H1 (cell line): ENCODE data around the gene IL32. TPM values are rescaled to one million over a fixed set of nuclear protein-coding genes. Genes with fewer than 3 reads are reported as not detected.
A peak's percentile ranks its signal among the peaks of the same experiment; 100 is the strongest.

Experiments
- CTCF ChIA-PET: fragments of 300-600 bp; sonication (Branson Sonifier 250); formaldehyde crosslinking; loops from one replicate; lab custom pipeline; 2021; ENCODE audit not compliant: partially characterized antibody; lab: Charles Lee
- POLR2A ChIA-PET: fragments of 300-600 bp; sonication (Branson Sonifier 250); formaldehyde crosslinking; loops from one replicate; lab custom pipeline; 2021; ENCODE audit warnings: inconsistent platforms; ENCODE audit not compliant: partially characterized antibody; lab: Charles Lee
- DNase-seq, 2 experiments: peaks; one replicate each; pipeline versions ENCODE4 v3.0.0 to v3.0.0-alpha.2; 2010 to 2022; ENCODE audit warnings: low spot score in 2 of 2, low read depth in 1 of 2, mixed read lengths in 1 of 2
- FAIRE-seq: peaks from 2 replicates; lab custom pipeline; 2011; peaks lifted over from hg19 to GRCh38; lab: Jason Lieb, UNC
- H2AFZ ChIP-seq: 2 replicates; pipeline ENCODE4 v1.8.1; 2012; ENCODE audit warnings: low read length, inconsistent platforms
- H2AK5ac ChIP-seq: 2 replicates; pipeline ENCODE4 v1.6.1; 2013; ENCODE audit warnings: low read depth, low read length
- H2BK120ac ChIP-seq: replicated peaks from 2 replicates; pipeline ENCODE3; 2013; ENCODE audit warnings: low read depth, low read length, inconsistent platforms
- H2BK12ac ChIP-seq: 2 replicates; pipeline ENCODE4 v1.6.1; 2013; ENCODE audit warnings: low read depth, low read length
- H2BK15ac ChIP-seq: 2 replicates; pipeline ENCODE4 v1.6.1; 2013; ENCODE audit warnings: low read length
- H2BK20ac ChIP-seq: 2 replicates; pipeline ENCODE4 v1.6.1; 2013; ENCODE audit warnings: low read length
- H2BK5ac ChIP-seq: 2 replicates; pipeline ENCODE4 v1.6.1; 2013; ENCODE audit warnings: low read depth, low read length
- H3K14ac ChIP-seq: 2 replicates; pipeline ENCODE4 v1.6.1; 2013; ENCODE audit warnings: inconsistent platforms; ENCODE audit not compliant: insufficient read length
- H3K18ac ChIP-seq: 2 replicates; pipeline ENCODE4 v1.6.1; 2013; ENCODE audit warnings: low read length; ENCODE audit errors: extremely low read depth
- H3K23ac ChIP-seq: 2 replicates; pipeline ENCODE4 v1.6.1; 2013; ENCODE audit warnings: inconsistent platforms; ENCODE audit not compliant: insufficient read length
- H3K23me2 ChIP-seq: 2 replicates; pipeline ENCODE4 v1.6.1; 2013; ENCODE audit warnings: low read depth, low read length
- H3K27ac ChIP-seq: 2 replicates; pipeline ENCODE4 v1.6.1; 2011; ENCODE audit warnings: low read depth, low read length, inconsistent platforms
- H3K27me3 ChIP-seq, 4 experiments: replicated peaks in 1 of 4; 1 replicate in 1 of 4; 2 replicates in 3 of 4; pipeline versions ENCODE4 v1.6.1 to v1.8.1; 2011 to 2013; ENCODE audit warnings: low read length in 3 of 4, mild to moderate bottlenecking in 3 of 4, inconsistent platforms in 2 of 4, mixed read lengths in 2 of 4, moderate library complexity in 1 of 4; ENCODE audit not compliant: control insufficient read depth in 3 of 4, insufficient read depth in 3 of 4; ENCODE audit errors: extremely low read depth in 1 of 4
- H3K36me3 ChIP-seq, 4 experiments: 2 replicates each; pipeline versions ENCODE4 v1.6.1 to v1.8.1; 2011 to 2013; ENCODE audit warnings: mild to moderate bottlenecking in 4 of 4, low read length in 3 of 4, moderate library complexity in 2 of 4, control low read depth in 1 of 4, inconsistent platforms in 1 of 4; ENCODE audit not compliant: insufficient read depth in 4 of 4, control insufficient read depth in 2 of 4
- H3K4ac ChIP-seq: replicated peaks from 2 replicates; pipeline ENCODE3; 2013; ENCODE audit warnings: low read length, low read depth, mixed read lengths, inconsistent platforms; ENCODE audit not compliant: insufficient read length
- H3K4me1 ChIP-seq, 4 experiments: replicated peaks in 1 of 4; 1 replicate in 1 of 4; 2 replicates in 3 of 4; pipeline versions ENCODE4 v1.6.1 to v1.8.1; 2011 to 2013; ENCODE audit warnings: low read length in 3 of 4, inconsistent platforms in 2 of 4, mixed read lengths in 1 of 4; ENCODE audit not compliant: insufficient read depth in 4 of 4, control insufficient read depth in 3 of 4
- H3K4me2 ChIP-seq, 2 experiments: 2 replicates each; pipeline versions ENCODE4 v1.6.1 to v1.8.1; 2011 to 2013; ENCODE audit warnings: low read depth in 2 of 2, low read length in 2 of 2, control low read depth in 1 of 2, inconsistent platforms in 1 of 2, mild to moderate bottlenecking in 1 of 2; ENCODE audit not compliant: insufficient read depth in 1 of 2
- H3K4me3 ChIP-seq, 4 experiments: fragments of 200-600, 300-600 bp in 1 of 4; sonication (generic), shearing (Covaris generic), sonication (Bioruptor Twin) in 1 of 4; 2 replicates each; pipeline versions ENCODE4 v1.5.1 to v1.8.1; 2011 to 2016; ENCODE audit warnings: low read length in 4 of 4, low read depth in 3 of 4, control low read depth in 2 of 4, inconsistent platforms in 2 of 4, mild to moderate bottlenecking in 2 of 4, mixed read lengths in 1 of 4, moderate library complexity in 1 of 4; ENCODE audit not compliant: insufficient read depth in 2 of 4; ENCODE audit errors: extremely low read depth in 1 of 4
- H3K56ac ChIP-seq: replicated peaks from 2 replicates; pipeline ENCODE3; 2013; ENCODE audit warnings: low read depth, mild to moderate bottlenecking, mixed read lengths, low read length, inconsistent platforms; ENCODE audit not compliant: insufficient read length
- H3K79me1 ChIP-seq: 2 replicates; pipeline ENCODE4 v1.6.1; 2013; ENCODE audit warnings: low read depth, low read length, control low read depth
- H3K79me2 ChIP-seq, 2 experiments: 2 replicates each; pipeline versions ENCODE4 v1.6.1 to v1.8.1; 2012 to 2013; ENCODE audit warnings: low read length in 2 of 2, mild to moderate bottlenecking in 2 of 2, inconsistent platforms in 1 of 2; ENCODE audit not compliant: insufficient read depth in 2 of 2, control insufficient read depth in 1 of 2
- H3K9ac ChIP-seq, 4 experiments: replicated peaks in 1 of 4; 1 replicate in 1 of 4; 2 replicates in 3 of 4; pipeline versions ENCODE4 v1.6.1 to v1.8.1; 2011 to 2013; ENCODE audit warnings: low read depth in 3 of 4, low read length in 3 of 4, control low read depth in 2 of 4, mild to moderate bottlenecking in 2 of 4, moderate library complexity in 2 of 4, inconsistent platforms in 1 of 4; ENCODE audit errors: extremely low read depth in 1 of 4
- H3K9me3 ChIP-seq, 2 experiments: 2 replicates each; pipeline versions ENCODE4 v1.6.1 to v1.8.1; 2012 to 2013; ENCODE audit warnings: mild to moderate bottlenecking in 2 of 2, moderate library complexity in 2 of 2, control low read depth in 1 of 2, inconsistent platforms in 1 of 2, low read depth in 1 of 2, low read length in 1 of 2, mixed read lengths in 1 of 2; ENCODE audit not compliant: insufficient read depth in 2 of 2
- H4K20me1 ChIP-seq, 2 experiments: replicated peaks in 1 of 2; 2 replicates each; pipeline versions ENCODE3 to v1.8.1; 2011 to 2013; ENCODE audit warnings: inconsistent platforms in 2 of 2, low read length in 2 of 2, mild to moderate bottlenecking in 1 of 2; ENCODE audit not compliant: insufficient read depth in 2 of 2, control insufficient read depth in 1 of 2
- H4K5ac ChIP-seq: 2 replicates; pipeline ENCODE4 v1.6.1; 2013; ENCODE audit warnings: low read length, low read depth, mixed read lengths, inconsistent platforms; ENCODE audit not compliant: insufficient read length
- H4K8ac ChIP-seq: 2 replicates; pipeline ENCODE4 v1.8.0; 2013; ENCODE audit warnings: mild to moderate bottlenecking, moderate library complexity, low read length, inconsistent platforms; ENCODE audit not compliant: insufficient read depth; ENCODE audit errors: extremely low read depth
- H4K91ac ChIP-seq: replicated peaks from 2 replicates; pipeline ENCODE3; 2013; ENCODE audit warnings: low read length, mixed read lengths, inconsistent platforms; ENCODE audit not compliant: insufficient read length
- MAFK ChIP-seq: IDR thresholded peaks from 2 replicates; pipeline ENCODE4 v1.6.1; 2012; ENCODE audit warnings: low read depth, mild to moderate bottlenecking, improper control_type of control experiment, low read length
- POLR2A ChIP-seq, 2 experiments: IDR thresholded peaks; 1 replicate in 1 of 2; 2 replicates in 1 of 2; pipeline ENCODE4 v1.6.1; 2011; ENCODE audit warnings: low read depth in 2 of 2, low read length in 2 of 2, mild to moderate bottlenecking in 2 of 2; ENCODE audit errors: control extremely low read depth in 1 of 2
- WGBS, 2 experiments: shearing (Covaris generic) in 1 of 2; methylation state at CpG; one replicate each; pipeline versions ENCODE4 v1.1.6 to v1.1.7; 2013 to 2015; ENCODE audit warnings: low lambda C conversion rate in 2 of 2, mixed read lengths in 2 of 2, inconsistent platforms in 1 of 2, low coverage in 1 of 2, missing lambda C conversion rate in 1 of 2; ENCODE audit not compliant: insufficient replicate concordance in 2 of 2, insufficient coverage in 1 of 2, insufficient read length in 1 of 2; ENCODE audit errors: extremely low coverage in 1 of 2, missing lambda C conversion rate in 1 of 2; 5-methylcytosine and 5-hydroxymethylcytosine counted together
- polyA plus RNA-seq, 7 experiments: library from polyadenylated mRNA; depleted of rRNA in 3 of 7; stranded (reverse) in 5 of 7; unstranded in 2 of 7; fragments of >200 nt in 5 of 7; fragments of 200-250 nt in 2 of 7; gene quantifications; 1 replicate in 5 of 7; 2 replicates in 1 of 7; 4 replicates in 1 of 7; pipeline versions ENCODE4 v1.2.1 to v1.2.3, GENCODE V29; 2011 to 2013; ENCODE audit warnings: missing spikeins in 2 of 7, mixed read lengths in 2 of 7
- total RNA-seq: library from RNA; stranded (reverse); fragmentation: NEBNext Ultra II Directional; extraction: Animal tissue kit (Norgen Biotek cat#: 25700); gene quantifications from 2 replicates; pipeline ENCODE4 v1.2.1, GENCODE V29; 2021

The IL32 gene
- total and polyA plus RNA-seq, 2 of the 8 experiments (the other 6 are each of a cell fraction or from before 2014, with no cell fraction given): 2.7 to 5.0 TPM

- DNase-seq (no peak), FAIRE-seq (no peak)
- H2AK5ac ChIP-seq: peak overlapping the region; percentile 46; the same call in 1 of the 2 replicates
- peak overlapping the region; percentile 36 for H3K18ac ChIP-seq
- peak overlapping the region in 3 of 4 experiments; percentile 37 to 80 (median 72); a peak in 4 of 7 replicates for H3K9ac ChIP-seq
- peak; percentile 7 to 51; a peak in 2 of 3 replicates for TF ChIP-seq POLR2A (IDR thresholded peaks at IDR 0.05; ENCODE audit: control extremely low read depth in 1 of 2, low read depth in 2 of 2, low read length in 2 of 2)
- TF ChIP-seq MAFK: no peak
- no peak overlapping the region for H2BK20ac ChIP-seq
- H2BK120ac ChIP-seq: peak overlapping the region; percentile 96
- H3K27ac ChIP-seq: peak overlapping the region; percentile 85
- peaks cover 20% of the 10 kb centered on the region for H3K23me2 ChIP-seq
- peak overlapping the region; percentile 66 for H4K5ac ChIP-seq
- peak overlapping the region; percentile 48 for H3K4ac ChIP-seq
- peak overlapping the region; percentile 34 for H3K56ac ChIP-seq
- H4K91ac ChIP-seq: peak overlapping the region; percentile 85
- ChIA-PET POLR2A (interaction anchor here (0.6 to 15.4 kb wide), 24 partner anchors 8 to 97 kb away, joined by 3 to 169 read pairs (median 28); partner anchors contain the start of genes HCFC1R1, IL32, THOC6 and TNFRSF12A), CTCF (interaction anchor here (1.0 to 36.8 kb wide), 15 partner anchors 9 to 79 kb away, joined by 3 to 619 read pairs (median 8); partner anchors contain the start of genes CLDN6, IL32, ZNF205 and ZNF213)
- no peak overlapping the region for H2AFZ ChIP-seq
- peaks cover 11 to 63% of the 10 kb centered on the region in 2 experiments; a peak in 3 of 4 replicates for H3K79me2 ChIP-seq
- 26% methylated on average over 8 of the region's 8 CpGs; no CpG with 5 or more reads in 1 of the 2 experiments for WGBS, 2 experiments
- H3K27me3 ChIP-seq: no peaks in the 10 kb centered on the region
- H3K36me3 ChIP-seq: peaks cover 1 to 12% (median 5%) of the 10 kb centered on the region in 4 experiments
- H3K4me3 ChIP-seq: peak overlapping the region; percentile 67 to 96 (median 88)
- H2BK5ac ChIP-seq: peak overlapping the region; percentile 99
- peak overlapping the region; percentile 82 to 94 for H3K4me2 ChIP-seq
- peak overlapping the region; percentile 45; the same call in 1 of the 2 replicates for H4K8ac ChIP-seq
- no peak overlapping the region for H2BK15ac ChIP-seq
- no peaks in the 10 kb centered on the region for H3K9me3 ChIP-seq
- peak overlapping the region; percentile 91 for H2BK12ac ChIP-seq
- H3K4me1 ChIP-seq: peaks cover 12 to 27% (median 16%) of the 10 kb centered on the region in 4 experiments
- H3K23ac ChIP-seq: no peak overlapping the region
- peaks cover 4% of the 10 kb centered on the region; the same call in 1 of the 2 replicates for H3K79me1 ChIP-seq
- H4K20me1 ChIP-seq: peaks cover 0 to 8% of the 10 kb centered on the region in 2 experiments
- H3K14ac ChIP-seq: no peak overlapping the region
These were observed 31.8 kb downstream of the IL32 start for GRCh38 chr16:3097266-3097665.
